SK-N-SH treated with all-trans-retinoic acid at 6 μM for 48 hours (cell line): ENCODE measurements around the gene PPP1R1B.

Experiments
- ATAC-seq: fragments of 200-7000 bp; cut with Tn5 transposase; 3 replicates; pipeline ENCODE4 v1.9.1; 2020; ENCODE audit warnings: mild to moderate bottlenecking, moderate library complexity
- ARNTL ChIP-seq: fragments of 450-650 bp; formaldehyde crosslinking; IDR thresholded peaks from 2 replicates; pipeline ENCODE4 v1.5.0; 2020; ENCODE audit warnings: low read depth, mild to moderate bottlenecking, moderate library complexity, borderline replicate concordance
- CSDC2 ChIP-seq: fragments of 250-450 bp; sonication (Bioruptor Pico); IDR thresholded peaks from 2 replicates; pipeline ENCODE4 v1.5.0; 2020; ENCODE audit warnings: mild to moderate bottlenecking, moderate library complexity
- CSRNP3 ChIP-seq: fragments of 250-450 bp; sonication (Bioruptor Pico); IDR thresholded peaks from 2 replicates; pipeline ENCODE4 v1.5.1; 2021; ENCODE audit warnings: mild to moderate bottlenecking, moderate library complexity
- ESRRG ChIP-seq: fragments of 250-450 bp; sonication (Bioruptor Pico); IDR thresholded peaks from 2 replicates; pipeline ENCODE4 v1.6.1; 2021; ENCODE audit warnings: mild to moderate bottlenecking
- PATZ1 ChIP-seq: fragments of 250-450 bp; sonication (Bioruptor Pico); IDR thresholded peaks from 2 replicates; pipeline ENCODE4 v1.8.0; 2020; ENCODE audit warnings: mild to moderate bottlenecking, moderate library complexity, borderline replicate concordance
- POU6F1 ChIP-seq: fragments of 250-450 bp; sonication (Bioruptor Pico); IDR thresholded peaks from 2 replicates; pipeline ENCODE4 v1.8.0; 2021; ENCODE audit warnings: low read depth, mild to moderate bottlenecking, moderate library complexity, borderline replicate concordance
- PPARA ChIP-seq: fragments of 250-450 bp; sonication (Bioruptor Pico); IDR thresholded peaks from 2 replicates; pipeline ENCODE4 v1.5.0; 2020; ENCODE audit warnings: mild to moderate bottlenecking, borderline replicate concordance
- RARB ChIP-seq: fragments of 250-450 bp; sonication (Bioruptor Pico); IDR thresholded peaks from 2 replicates; pipeline ENCODE4 v1.8.0; 2021; ENCODE audit warnings: mild to moderate bottlenecking, moderate library complexity
- SNAI2 ChIP-seq: fragments of 250-450 bp; sonication (Bioruptor Pico); IDR thresholded peaks from 2 replicates; pipeline ENCODE4 v1.5.0; 2020; ENCODE audit warnings: mild to moderate bottlenecking, moderate library complexity
- TCF4 ChIP-seq: fragments of 250-450 bp; sonication (Bioruptor Pico); IDR thresholded peaks from 2 replicates; pipeline ENCODE4 v1.8.0; 2021; ENCODE audit warnings: mild to moderate bottlenecking, moderate library complexity, borderline replicate concordance
- TOX ChIP-seq: fragments of 250-450 bp; sonication (Bioruptor Pico); IDR thresholded peaks from 2 replicates; pipeline ENCODE4 v1.8.0; 2021; ENCODE audit warnings: mild to moderate bottlenecking, moderate library complexity, borderline replicate concordance
- ZFP30 ChIP-seq: fragments of 450-650 bp; formaldehyde crosslinking; IDR thresholded peaks from 2 replicates; pipeline ENCODE4 v1.5.0; 2022; ENCODE audit warnings: mild to moderate bottlenecking, moderate library complexity
- ZNF565 ChIP-seq: fragments of 450-650 bp; formaldehyde crosslinking; conservative IDR thresholded peaks from 2 replicates; pipeline ENCODE4 v1.5.0; 2020; ENCODE audit warnings: low read depth, mild to moderate bottlenecking, moderate library complexity
- ZNF70 ChIP-seq: fragments of 450-650 bp; formaldehyde crosslinking; IDR thresholded peaks from 2 replicates; pipeline ENCODE4 v1.5.0; 2020; ENCODE audit warnings: mild to moderate bottlenecking, moderate library complexity
- TF ChIP-seq, protein P1 (sequence below): fragments of 250-450 bp; sonication (Bioruptor Pico); IDR thresholded peaks from 2 replicates; pipeline ENCODE4 v1.5.0; 2020; ENCODE audit warnings: mild to moderate bottlenecking, moderate library complexity
- TF ChIP-seq, protein P2 (sequence below): fragments of 250-450 bp; sonication (Bioruptor Pico); IDR thresholded peaks from 2 replicates; pipeline ENCODE4 v1.5.1; 2020; ENCODE audit warnings: low read depth, mild to moderate bottlenecking, moderate library complexity

PPP1R1B gene

GRCh38 chr17:39629494-39629880 is 2.7 kb downstream of the PPP1R1B start:
- TF ChIP-seq POU6F1 (CRISPR knock-in tag) (no peak), PPARA (CRISPR knock-in tag) (no peak), CSDC2 (CRISPR knock-in tag) (no peak), TCF4 (CRISPR knock-in tag) (no peak), ZNF70 (CRISPR knock-in tag) (no peak), TOX (CRISPR knock-in tag) (no peak), ZFP30 (CRISPR knock-in tag) (no peak), ZNF565 (CRISPR knock-in tag) (no peak), ARNTL (CRISPR knock-in tag) (no peak), PATZ1 (CRISPR knock-in tag) (no peak), ESRRG (CRISPR knock-in tag) (no peak), SNAI2 (CRISPR knock-in tag) (no peak), RARB (no peak)
- TF ChIP-seq, protein P1, sequence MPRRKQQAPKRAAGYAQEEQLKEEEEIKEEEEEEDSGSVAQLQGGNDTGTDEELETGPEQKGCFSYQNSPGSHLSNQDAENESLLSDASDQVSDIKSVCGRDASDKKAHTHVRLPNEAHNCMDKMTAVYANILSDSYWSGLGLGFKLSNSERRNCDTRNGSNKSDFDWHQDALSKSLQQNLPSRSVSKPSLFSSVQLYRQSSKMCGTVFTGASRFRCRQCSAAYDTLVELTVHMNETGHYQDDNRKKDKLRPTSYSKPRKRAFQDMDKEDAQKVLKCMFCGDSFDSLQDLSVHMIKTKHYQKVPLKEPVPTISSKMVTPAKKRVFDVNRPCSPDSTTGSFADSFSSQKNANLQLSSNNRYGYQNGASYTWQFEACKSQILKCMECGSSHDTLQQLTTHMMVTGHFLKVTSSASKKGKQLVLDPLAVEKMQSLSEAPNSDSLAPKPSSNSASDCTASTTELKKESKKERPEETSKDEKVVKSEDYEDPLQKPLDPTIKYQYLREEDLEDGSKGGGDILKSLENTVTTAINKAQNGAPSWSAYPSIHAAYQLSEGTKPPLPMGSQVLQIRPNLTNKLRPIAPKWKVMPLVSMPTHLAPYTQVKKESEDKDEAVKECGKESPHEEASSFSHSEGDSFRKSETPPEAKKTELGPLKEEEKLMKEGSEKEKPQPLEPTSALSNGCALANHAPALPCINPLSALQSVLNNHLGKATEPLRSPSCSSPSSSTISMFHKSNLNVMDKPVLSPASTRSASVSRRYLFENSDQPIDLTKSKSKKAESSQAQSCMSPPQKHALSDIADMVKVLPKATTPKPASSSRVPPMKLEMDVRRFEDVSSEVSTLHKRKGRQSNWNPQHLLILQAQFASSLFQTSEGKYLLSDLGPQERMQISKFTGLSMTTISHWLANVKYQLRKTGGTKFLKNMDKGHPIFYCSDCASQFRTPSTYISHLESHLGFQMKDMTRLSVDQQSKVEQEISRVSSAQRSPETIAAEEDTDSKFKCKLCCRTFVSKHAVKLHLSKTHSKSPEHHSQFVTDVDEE (CRISPR knock-in tag), result no peak
- TF ChIP-seq, protein P2, sequence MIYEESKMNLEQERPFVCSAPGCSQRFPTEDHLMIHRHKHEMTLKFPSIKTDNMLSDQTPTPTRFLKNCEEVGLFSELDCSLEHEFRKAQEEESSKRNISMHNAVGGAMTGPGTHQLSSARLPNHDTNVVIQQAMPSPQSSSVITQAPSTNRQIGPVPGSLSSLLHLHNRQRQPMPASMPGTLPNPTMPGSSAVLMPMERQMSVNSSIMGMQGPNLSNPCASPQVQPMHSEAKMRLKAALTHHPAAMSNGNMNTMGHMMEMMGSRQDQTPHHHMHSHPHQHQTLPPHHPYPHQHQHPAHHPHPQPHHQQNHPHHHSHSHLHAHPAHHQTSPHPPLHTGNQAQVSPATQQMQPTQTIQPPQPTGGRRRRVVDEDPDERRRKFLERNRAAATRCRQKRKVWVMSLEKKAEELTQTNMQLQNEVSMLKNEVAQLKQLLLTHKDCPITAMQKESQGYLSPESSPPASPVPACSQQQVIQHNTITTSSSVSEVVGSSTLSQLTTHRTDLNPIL, result no peak
- TF ChIP-seq, all 23 proteins: peak for 0
- no peak for ATAC-seq

DNA sequence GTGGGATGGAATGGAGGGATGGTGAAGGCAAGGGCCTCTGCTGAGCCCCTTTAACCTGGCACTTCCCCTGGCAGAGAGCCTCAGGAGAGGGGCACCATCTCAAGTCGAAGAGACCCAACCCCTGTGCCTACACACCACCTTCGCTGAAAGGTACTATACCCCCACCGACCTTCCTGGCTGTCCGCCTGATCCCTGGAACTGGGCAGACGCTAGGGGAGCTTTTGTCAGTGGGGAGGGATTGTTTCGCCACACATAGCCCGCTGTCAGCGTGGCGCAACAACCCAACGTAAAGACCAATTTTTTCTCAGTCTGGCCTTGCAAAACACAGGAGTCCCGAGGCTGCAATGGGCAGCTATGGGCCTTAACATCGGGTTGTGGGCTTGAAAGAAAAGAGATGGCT is 3.1 kb downstream of the PPP1R1B start:
- ATAC-seq, result no peak

More for the DNA sequence above, 3.1 kb downstream of the PPP1R1B start:
- TF ChIP-seq, protein P2, result no peak
- TF ChIP-seq CSRNP3 (CRISPR knock-in tag) (no peak), ESRRG (CRISPR knock-in tag) (no peak), ZNF565 (CRISPR knock-in tag) (no peak), ARNTL (CRISPR knock-in tag) (no peak)
- TF ChIP-seq, protein P1 (CRISPR knock-in tag), result no peak
- TF ChIP-seq, all 23 proteins: peak for 0
